Mesenchymal stem cell (in vitro differentiated cells and primary cell): Measurements from ENCODE around the gene GPR15. TPM values are rescaled to one million over a fixed set of nuclear protein-coding genes. Genes with fewer than 3 reads are reported as not detected.

Experiments
- DNase-seq: peaks from one replicate; pipeline ENCODE4 v3.0.0-alpha.2; 2013
- H2AFZ ChIP-seq: one replicate; pipeline ENCODE4 v1.6.1; 2013; ENCODE audit warnings: low read depth, mild to moderate bottlenecking, control low read depth, inconsistent platforms, low read length, moderate library complexity
- H2AK5ac ChIP-seq: 2 replicates; pipeline ENCODE4 v1.6.1; 2013; ENCODE audit warnings: low read length, moderate library complexity, mild to moderate bottlenecking, inconsistent platforms; ENCODE audit not compliant: severe bottlenecking
- H2BK120ac ChIP-seq: one replicate; pipeline ENCODE4 v1.6.1; 2013; ENCODE audit warnings: low read depth, mild to moderate bottlenecking, inconsistent platforms, low read length, moderate library complexity
- H2BK12ac ChIP-seq, 2 experiments: one replicate each; pipeline ENCODE4 v1.6.1; 2013; ENCODE audit warnings: inconsistent platforms in 2 of 2, low read length in 2 of 2, mild to moderate bottlenecking in 2 of 2, moderate library complexity in 2 of 2, control low read depth in 1 of 2
- H2BK15ac ChIP-seq: one replicate; pipeline ENCODE4 v1.6.1; 2013; ENCODE audit warnings: mild to moderate bottlenecking, low read depth, inconsistent platforms; ENCODE audit not compliant: poor library complexity, severe bottlenecking
- H2BK5ac ChIP-seq: 2 replicates; pipeline ENCODE4 v1.6.1; 2013; ENCODE audit warnings: low read depth, mild to moderate bottlenecking, low read length, control low read depth, inconsistent platforms; ENCODE audit not compliant: poor library complexity, severe bottlenecking
- H3K14ac ChIP-seq, 2 experiments: one replicate each; pipeline ENCODE4 v1.6.1; 2013; ENCODE audit warnings: inconsistent platforms in 2 of 2, low read length in 2 of 2, control low read depth in 1 of 2, mild to moderate bottlenecking in 1 of 2, moderate library complexity in 1 of 2
- H3K18ac ChIP-seq, 2 experiments: one replicate each; pipeline ENCODE4 v1.6.1; 2013; ENCODE audit warnings: inconsistent platforms in 2 of 2, low read length in 2 of 2, control low read depth in 1 of 2, low read depth in 1 of 2, mild to moderate bottlenecking in 1 of 2
- H3K23ac ChIP-seq, 2 experiments: one replicate each; pipeline ENCODE4 v1.6.1; 2013; ENCODE audit warnings: inconsistent platforms in 2 of 2, low read length in 2 of 2, mild to moderate bottlenecking in 2 of 2, moderate library complexity in 2 of 2, control low read depth in 1 of 2
- H3K27ac ChIP-seq: 2 replicates; pipeline ENCODE4 v1.5.1; 2013; ENCODE audit warnings: mild to moderate bottlenecking, moderate library complexity, low read length, control low read depth, inconsistent platforms; ENCODE audit not compliant: poor library complexity, severe bottlenecking
- H3K27me3 ChIP-seq, 2 experiments: 2 replicates each; pipeline versions ENCODE4 v1.6.1 to v1.7.0; 2013; ENCODE audit warnings: low read length in 2 of 2, mild to moderate bottlenecking in 2 of 2, moderate library complexity in 2 of 2, control low read depth in 1 of 2, inconsistent platforms in 1 of 2; ENCODE audit not compliant: control insufficient read depth in 1 of 2, insufficient read depth in 1 of 2
- H3K36me3 ChIP-seq, 2 experiments: 2 replicates each; pipeline versions ENCODE4 v1.6.1 to v1.7.0; 2013; ENCODE audit warnings: low read length in 2 of 2, control low read depth in 1 of 2, inconsistent platforms in 1 of 2, low read depth in 1 of 2, mild to moderate bottlenecking in 1 of 2; ENCODE audit not compliant: insufficient read depth in 2 of 2, control insufficient read depth in 1 of 2
- H3K4ac ChIP-seq, 2 experiments: one replicate each; pipeline ENCODE4 v1.6.1; 2013; ENCODE audit warnings: inconsistent platforms in 2 of 2, low read length in 2 of 2, mild to moderate bottlenecking in 2 of 2, moderate library complexity in 2 of 2, control low read depth in 1 of 2, low read depth in 1 of 2
- H3K4me1 ChIP-seq: 2 replicates; pipeline ENCODE4 v1.6.1; 2013; ENCODE audit warnings: low read depth, low read length, control low read depth; ENCODE audit not compliant: control insufficient read depth, insufficient read depth
- H3K4me2 ChIP-seq: 2 replicates; pipeline ENCODE4 v1.6.1; 2013; ENCODE audit warnings: low read length, mild to moderate bottlenecking, inconsistent platforms; ENCODE audit not compliant: poor library complexity, severe bottlenecking
- H3K4me3 ChIP-seq, 2 experiments: 2 replicates each; pipeline versions ENCODE4 v1.5.1 to v1.7.0; 2013; ENCODE audit warnings: low read length in 2 of 2, mild to moderate bottlenecking in 2 of 2, control low read depth in 1 of 2, low read depth in 1 of 2; ENCODE audit not compliant: insufficient read depth in 1 of 2
- H3K79me1 ChIP-seq: replicated peaks from 2 replicates; pipeline ENCODE4 v1.6.1; 2013; ENCODE audit warnings: mild to moderate bottlenecking, control low read depth, low read length, inconsistent platforms; ENCODE audit not compliant: poor library complexity, severe bottlenecking
- H3K9ac ChIP-seq: 2 replicates; pipeline ENCODE4 v1.7.0; 2013; ENCODE audit warnings: mild to moderate bottlenecking, low read length, moderate library complexity
- H3K9me3 ChIP-seq: 2 replicates; pipeline ENCODE4 v1.7.0; 2013; ENCODE audit warnings: mild to moderate bottlenecking, low read length; ENCODE audit not compliant: control insufficient read depth
- H4K8ac ChIP-seq: one replicate; pipeline ENCODE4 v1.6.1; 2013; ENCODE audit warnings: inconsistent platforms, mild to moderate bottlenecking, low read length, moderate library complexity
- H4K91ac ChIP-seq: one replicate; pipeline ENCODE4 v1.6.1; 2013; ENCODE audit warnings: mild to moderate bottlenecking, low read length, inconsistent platforms
- WGBS: methylation state at CpG from one replicate; pipeline ENCODE4 v1.1.7; 2013; ENCODE audit warnings: mixed read lengths; 5-methylcytosine and 5-hydroxymethylcytosine counted together
- small RNA-seq: library from polyadenylated mRNA; stranded (forward); fragments of <200 nt; extraction: miRNeasy Mini kit (QIAGEN cat#:217004); gene quantifications from one replicate; pipeline ENCODE3, GENCODE V24; 2013; ENCODE audit warnings: low read depth

The GPR15 gene

GRCh38 chr3:98581474-98581873, 49.7 kb downstream of the GPR15 start:
- no peak overlapping the region for H3K4me2 ChIP-seq
- no peak overlapping the region for H3K4me3 ChIP-seq
- WGBS = 97% methylated on average over 1 of the region's 1 CpG
- H3K79me1 ChIP-seq = peaks cover 14% of the 10 kb centered on the region
- H4K8ac ChIP-seq = no peak overlapping the region
- H2AK5ac ChIP-seq = no peak overlapping the region
- H3K23ac ChIP-seq = no peak overlapping the region
- no peak overlapping the region for H2BK5ac ChIP-seq
- H3K4me1 ChIP-seq = peaks cover 6% of the 10 kb centered on the region
- H2BK120ac ChIP-seq = no peak overlapping the region
- H3K27ac ChIP-seq = no peak overlapping the region
- no peak overlapping the region for H2BK12ac ChIP-seq
- peaks cover 4 to 88% of the 10 kb centered on the region in 2 experiments for H3K36me3 ChIP-seq
- H3K9ac ChIP-seq = no peak overlapping the region
- H3K14ac ChIP-seq = no peak overlapping the region
- no peak overlapping the region for H2AFZ ChIP-seq
- H2BK15ac ChIP-seq = no peak overlapping the region
- no peak overlapping the region for H4K91ac ChIP-seq
- H3K27me3 ChIP-seq = no peaks in the 10 kb centered on the region
- no peaks in the 10 kb centered on the region for H3K9me3 ChIP-seq
- H3K18ac ChIP-seq = no peak overlapping the region
- H3K4ac ChIP-seq = no peak overlapping the region
- DNase-seq = no peak

GRCh38 chr3:98582042-98582441, 50.3 kb downstream of the GPR15 start:
- Histone ChIP-seq H3K27ac (no peak overlapping the region), H3K23ac (no peak overlapping the region), H3K79me1 (peaks cover 14% of the 10 kb centered on the region), H4K8ac (no peak overlapping the region), H3K18ac (no peak overlapping the region), H4K91ac (no peak overlapping the region), H3K4me2 (no peak overlapping the region), H3K4me3 (no peak overlapping the region), H3K4ac (no peak overlapping the region), H2AFZ (no peak overlapping the region), H3K9me3 (no peaks in the 10 kb centered on the region), H2BK15ac (no peak overlapping the region), H2BK12ac (no peak overlapping the region), H3K14ac (no peak overlapping the region), H3K4me1 (peaks cover 6% of the 10 kb centered on the region), H2BK5ac (no peak overlapping the region), H2BK120ac (no peak overlapping the region), H2AK5ac (no peak overlapping the region), H3K9ac (no peak overlapping the region), H3K36me3 (peaks cover 4 to 87% of the 10 kb centered on the region in 2 experiments), H3K27me3 (no peaks in the 10 kb centered on the region)
- DNase-seq = no peak
- 90% methylated on average over 1 of the region's 1 CpG for WGBS

GRCh38 chr3:98583766-98584165, 52.0 kb downstream of the GPR15 start:
- Histone ChIP-seq H3K4ac (no peak overlapping the region), H2BK12ac (no peak overlapping the region), H3K79me1 (peaks cover 17% of the 10 kb centered on the region), H3K9me3 (no peaks in the 10 kb centered on the region), H2AK5ac (no peak overlapping the region), H3K27ac (no peak overlapping the region), H3K36me3 (peaks cover 4 to 79% of the 10 kb centered on the region in 2 experiments), H3K9ac (no peak overlapping the region), H2AFZ (no peak overlapping the region), H2BK5ac (no peak overlapping the region), H3K4me2 (no peak overlapping the region), H3K18ac (no peak overlapping the region), H3K4me3 (no peak overlapping the region), H3K14ac (no peak overlapping the region), H4K91ac (no peak overlapping the region), H2BK15ac (no peak overlapping the region), H4K8ac (no peak overlapping the region), H3K23ac (no peak overlapping the region), H3K27me3 (no peaks in the 10 kb centered on the region), H3K4me1 (peaks cover 6% of the 10 kb centered on the region), H2BK120ac (no peak overlapping the region)
- DNase-seq = no peak
- WGBS = 81% methylated on average over 4 of the region's 4 CpGs

Small RNA genes within 50 kb of the gene (small RNA-seq; reads per million reads assigned to genes)
- gene RPL38P4 = not detected
